ENCODE results near the gene TTYH1. TPM values are rescaled to one million over a fixed set of nuclear protein-coding genes. Genes with fewer than 3 reads are reported as not detected.
A peak's percentile ranks its signal among the peaks of the same experiment; 100 is the strongest.

The TTYH1 gene
- total RNA-seq, 1 experiment from 2014 or later = 2.9 TPM

DNA sequence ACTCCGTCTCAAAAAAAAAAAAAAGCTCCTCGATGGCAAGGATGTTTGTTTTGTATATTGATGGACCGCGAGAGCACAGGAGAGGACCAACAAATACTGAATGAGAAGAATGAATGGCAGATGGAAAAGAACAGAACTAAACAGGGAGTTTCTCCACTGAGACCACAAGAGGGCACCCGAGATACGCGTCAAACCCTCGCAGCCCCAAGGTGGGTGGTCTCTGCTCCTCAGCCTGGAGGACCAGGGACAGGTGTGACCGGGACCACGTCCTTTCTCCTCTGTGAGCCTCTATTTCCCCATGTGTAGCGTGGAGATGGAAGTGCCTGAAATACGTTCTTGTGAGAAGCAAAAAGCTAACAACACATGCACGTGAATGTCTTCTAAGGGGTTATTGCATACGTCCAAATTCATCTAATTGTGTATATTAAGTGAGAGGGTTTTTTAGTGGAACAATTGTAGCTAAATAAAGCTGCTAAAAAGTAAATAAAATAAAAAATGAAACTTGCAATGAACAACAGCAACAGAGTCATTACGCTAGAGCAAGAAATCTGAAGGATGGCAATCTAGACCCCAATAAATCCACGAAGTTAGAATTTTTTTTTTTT lies 66.2 kb downstream of the TTYH1 start:
- BruUV-seq (replicated peaks) = no TSS peak
- no peaks in the 10 kb centered on the region for H3K4me1 Mint-ChIP-seq (ENCODE audit: low read depth, unreplicated experiment)
- no peak overlapping the region for H3K27ac Mint-ChIP-seq (ENCODE audit: unreplicated experiment)
- TF ChIP-seq CTCF (IDR thresholded peaks at IDR 0.05; ENCODE audit: unreplicated experiment) = peak; percentile 58
- H3K9me3 Mint-ChIP-seq (ENCODE audit: low read depth, unreplicated experiment) = no peaks in the 10 kb centered on the region
- H3K36me3 Mint-ChIP-seq (ENCODE audit: insufficient read depth, unreplicated experiment) = no peaks in the 10 kb centered on the region
- peak; percentile 62 for DNase-seq
- CTCF ChIA-PET = interaction anchor here (0.6 to 1.0 kb wide), 5 partner anchors 8 to 868 kb away, joined by 3 to 6 read pairs (median 3); partner anchors contain the start of gene CDC42EP5
- peaks cover 64% of the 10 kb centered on the region for H3K27me3 Mint-ChIP-seq (ENCODE audit: unreplicated experiment)
- no peak overlapping the region for H3K4me3 Mint-ChIP-seq (ENCODE audit: low read depth, unreplicated experiment)
- intact Hi-C loops (cut with micrococcal nuclease; ENCODE audit: unreplicated experiment) = loop anchor here (1.0 to 10.0 kb wide), 2 partner anchors 83 to 195 kb away; no protein-coding TSS in a partner anchor

DNA sequence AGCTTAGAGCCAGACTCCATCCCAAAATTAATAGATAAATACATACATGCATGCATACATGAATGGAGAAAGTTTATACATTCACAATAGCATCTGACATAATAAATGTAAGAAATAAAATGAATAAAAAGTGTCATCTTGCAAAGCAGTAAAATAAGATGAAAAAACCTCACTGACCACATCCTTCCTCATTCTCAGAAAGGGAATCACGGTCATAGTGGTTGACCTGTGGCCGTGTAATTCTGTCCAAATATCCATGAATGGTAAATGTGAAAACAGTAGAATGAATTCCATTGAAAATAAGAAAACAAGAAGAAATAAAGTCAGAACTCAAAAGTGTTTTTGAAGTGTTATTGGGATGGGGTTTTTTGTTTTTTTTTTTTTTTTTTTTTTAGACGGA lies 67.6 kb downstream of the TTYH1 start:
- CTCF ChIA-PET = no interaction called here
- no peak for TF ChIP-seq CTCF (IDR thresholded peaks at IDR 0.05; ENCODE audit: unreplicated experiment)
- Mint-ChIP-seq H3K9me3 (ENCODE audit: low read depth, unreplicated experiment) (no peaks in the 10 kb centered on the region), H3K36me3 (ENCODE audit: insufficient read depth, unreplicated experiment) (no peaks in the 10 kb centered on the region), H3K27ac (ENCODE audit: unreplicated experiment) (no peak overlapping the region), H3K4me1 (ENCODE audit: low read depth, unreplicated experiment) (no peaks in the 10 kb centered on the region), H3K27me3 (ENCODE audit: unreplicated experiment) (peaks cover 49% of the 10 kb centered on the region), H3K4me3 (ENCODE audit: low read depth, unreplicated experiment) (no peak overlapping the region)
- BruUV-seq (replicated peaks) = no TSS peak
- no peak for DNase-seq
- intact Hi-C loops (cut with micrococcal nuclease; ENCODE audit: unreplicated experiment) = loop anchor here (10.0 kb wide), 1 partner anchor 82 kb away; no protein-coding TSS in a partner anchor

GRCh38 chr19:54484451-54484850 lies 69.2 kb downstream of the TTYH1 start:
- DNase-seq = no peak
- CTCF ChIA-PET = no interaction called here
- peaks cover 42% of the 10 kb centered on the region for H3K27me3 Mint-ChIP-seq (ENCODE audit: unreplicated experiment)
- no peak overlapping the region for H3K4me3 Mint-ChIP-seq (ENCODE audit: low read depth, unreplicated experiment)
- no peaks in the 10 kb centered on the region for H3K4me1 Mint-ChIP-seq (ENCODE audit: low read depth, unreplicated experiment)
- H3K36me3 Mint-ChIP-seq (ENCODE audit: insufficient read depth, unreplicated experiment) = no peaks in the 10 kb centered on the region
- no TSS peak for BruUV-seq (replicated peaks)
- H3K9me3 Mint-ChIP-seq (ENCODE audit: low read depth, unreplicated experiment) = no peaks in the 10 kb centered on the region
- intact Hi-C loops (cut with micrococcal nuclease; ENCODE audit: unreplicated experiment) = loop anchor here (10.0 kb wide), 1 partner anchor 80 kb away; no protein-coding TSS in a partner anchor
- H3K27ac Mint-ChIP-seq (ENCODE audit: unreplicated experiment) = no peak overlapping the region
- TF ChIP-seq CTCF (IDR thresholded peaks at IDR 0.05; ENCODE audit: unreplicated experiment) = no peak

- H3K4me1 Mint-ChIP-seq (ENCODE audit: low read depth, unreplicated experiment) = no peaks in the 10 kb centered on the region
- H3K27ac Mint-ChIP-seq (ENCODE audit: unreplicated experiment) = no peak overlapping the region
- DNase-seq = no peak
- peaks cover 48% of the 10 kb centered on the region for H3K27me3 Mint-ChIP-seq (ENCODE audit: unreplicated experiment)
- no TSS peak for BruUV-seq (replicated peaks)
- CTCF ChIA-PET = interaction anchor here (0.7 kb wide), 1 partner anchor 14 kb away, joined by 5 read pairs; no protein-coding TSS in a partner anchor
- no peak for TF ChIP-seq CTCF (IDR thresholded peaks at IDR 0.05; ENCODE audit: unreplicated experiment)
- no peaks in the 10 kb centered on the region for H3K9me3 Mint-ChIP-seq (ENCODE audit: low read depth, unreplicated experiment)
- H3K36me3 Mint-ChIP-seq (ENCODE audit: insufficient read depth, unreplicated experiment) = no peaks in the 10 kb centered on the region
- no peak overlapping the region for H3K4me3 Mint-ChIP-seq (ENCODE audit: low read depth, unreplicated experiment)
- intact Hi-C loops (cut with micrococcal nuclease; ENCODE audit: unreplicated experiment) = loop anchor here (10.0 kb wide), 1 partner anchor 79 kb away; no protein-coding TSS in a partner anchor
These were observed 70.6 kb downstream of the TTYH1 start for GRCh38 chr19:54485851-54486250.

Other genes with a start within 250 kb of the TTYH1 start
- gene TMC4, start 242.3 kb upstream of the TTYH1 start, total RNA-seq (2022) = 157 and 166 TPM in 2 replicates
- gene MBOAT7, start 225.9 kb upstream of the TTYH1 start, total RNA-seq (2022) = 287 and 323 TPM in 2 replicates
- gene TSEN34, start 224.2 kb upstream of the TTYH1 start, total RNA-seq (2022) = 52.2 and 53.0 TPM in 2 replicates
- 825 and 841 TPM in 2 replicates for gene RPS9, start 214.6 kb upstream of the TTYH1 start, total RNA-seq (2022)
- not detected in 2 replicates for gene LILRB3, start 192.5 kb upstream of the TTYH1 start, total RNA-seq (2022)
- gene LILRA6, start 172.7 kb upstream of the TTYH1 start, total RNA-seq (2022) = not detected in 2 replicates
- not detected in 2 replicates for gene LILRB5, start 158.2 kb upstream of the TTYH1 start, total RNA-seq (2022)
- gene LILRB2, start 134.4 kb upstream of the TTYH1 start, total RNA-seq (2022) = not detected in 2 replicates
- not detected in 2 replicates for gene LILRA5, start 102.3 kb upstream of the TTYH1 start, total RNA-seq (2022)
- gene LILRA4, start 76.3 kb upstream of the TTYH1 start, total RNA-seq (2022) = not detected in 2 replicates
- 0.61 and 0.83 TPM in 2 replicates for gene LAIR1, start 50.5 kb upstream of the TTYH1 start, total RNA-seq (2022)
- 256 and 267 TPM in 2 replicates for gene LENG8, start 33.7 kb downstream of the TTYH1 start, total RNA-seq (2022)
- 14.7 and 16.4 TPM in 2 replicates for gene LENG9, start 48.3 kb downstream of the TTYH1 start, total RNA-seq (2022)
- gene CDC42EP5, start 57.8 kb downstream of the TTYH1 start, total RNA-seq (2022) = 12.9 and 19.7 TPM in 2 replicates
- not detected in 2 replicates for gene LAIR2, start 87.4 kb downstream of the TTYH1 start, total RNA-seq (2022)
- gene LILRA2, start 158.3 kb downstream of the TTYH1 start, total RNA-seq (2022) = not detected in 2 replicates
- not detected in 2 replicates for gene LILRA1, start 178.2 kb downstream of the TTYH1 start, total RNA-seq (2022)
- not detected in 2 replicates for gene LILRB1, start 215.0 kb downstream of the TTYH1 start, total RNA-seq (2022)
- gene LILRB4, start 247.5 kb downstream of the TTYH1 start, total RNA-seq (2022) = not detected in 2 replicates

All from Calu3 (cell line).